SK-N-SH (cell line): Measurements from ENCODE around the gene RAPGEFL1. TPM values are rescaled to one million over a fixed set of nuclear protein-coding genes. Genes with fewer than 3 reads are reported as not detected.

ENCODE experiments used
- polyA plus RNA-seq, 3 experiments: library from polyadenylated mRNA; depleted of rRNA; stranded (reverse); fragments of >200 nt; gene quantifications; 2 replicates each; pipeline ENCODE4 v1.2.3, GENCODE V29; 2012
- small RNA-seq, 7 experiments: library from RNA; depleted of rRNA; stranded (forward); fragments of <200 nt; gene quantifications; one replicate each; pipeline ENCODE3, GENCODE V24; 2012

RAPGEFL1 gene
- polyA plus RNA-seq, 1 of the 3 experiments (the other 2 are of a cell fraction), result 5.9 TPM

Small RNA genes lying within 50 kb of the gene (small RNA-seq; reads per million reads assigned to genes)
- gene MIR6867, result 0 reads per million in 7 experiments

Other genes with a start within 250 kb of the RAPGEFL1 start
- 27.8 and 38.5 TPM in 2 replicates for gene ORMDL3, start 249.9 kb upstream of the RAPGEFL1 start, polyA plus RNA-seq (2012; rRNA removed)
- not detected in 2 replicates for gene LRRC3C, start 249.7 kb upstream of the RAPGEFL1 start, polyA plus RNA-seq (2012; rRNA removed)
- not detected in 2 replicates for gene GSDMA, start 214.5 kb upstream of the RAPGEFL1 start, polyA plus RNA-seq (2012; rRNA removed)
- 87.6 and 104 TPM in 2 replicates for gene PSMD3, start 196.7 kb upstream of the RAPGEFL1 start, polyA plus RNA-seq (2012; rRNA removed)
- gene CSF3, start 162.0 kb upstream of the RAPGEFL1 start, polyA plus RNA-seq (2012; rRNA removed), result not detected in 2 replicates
- gene MED24, start 123.1 kb upstream of the RAPGEFL1 start, polyA plus RNA-seq (2012; rRNA removed), result 62.8 and 64.5 TPM in 2 replicates
- 20.1 and 23.1 TPM in 2 replicates for gene THRA, start 114.5 kb upstream of the RAPGEFL1 start, polyA plus RNA-seq (2012; rRNA removed)
- 2.1 and 6.5 TPM in 2 replicates for gene NR1D1, start 76.9 kb upstream of the RAPGEFL1 start, polyA plus RNA-seq (2012; rRNA removed)
- 30.2 and 39.8 TPM in 2 replicates for gene MSL1, start 55.5 kb upstream of the RAPGEFL1 start, polyA plus RNA-seq (2012; rRNA removed)
- gene CASC3, start 36.9 kb upstream of the RAPGEFL1 start, polyA plus RNA-seq (2012; rRNA removed), result 28.0 and 30.4 TPM in 2 replicates
- gene WIPF2, start 41.8 kb downstream of the RAPGEFL1 start, polyA plus RNA-seq (2012; rRNA removed), result 5.9 and 6.8 TPM in 2 replicates
- 12.7 and 12.8 TPM in 2 replicates for gene CDC6, start 110.4 kb downstream of the RAPGEFL1 start, polyA plus RNA-seq (2012; rRNA removed)
- gene RARA, start 131.7 kb downstream of the RAPGEFL1 start, polyA plus RNA-seq (2012; rRNA removed), result 8.9 and 13.3 TPM in 2 replicates
- gene GJD3, start 187.3 kb downstream of the RAPGEFL1 start, polyA plus RNA-seq (2012; rRNA removed), result not detected in 2 replicates
- 20.6 and 23.2 TPM in 2 replicates for gene TOP2A, start 240.4 kb downstream of the RAPGEFL1 start, polyA plus RNA-seq (2012; rRNA removed)